Measurements from ENCODE around the gene ILF3. TPM values are rescaled to one million over a fixed set of nuclear protein-coding genes. Genes with fewer than 3 reads are reported as not detected.

Gene ILF3
- total and polyA plus RNA-seq, 2 donors (not counting 3 experiments of a cell fraction or from before 2014, with no cell fraction given) = 186 to 459 TPM

GRCh38 chr19:10707440-10707839 lies 53.3 kb downstream of the ILF3 start:
- Histone ChIP-seq H3K4me2 (ENCODE audit: insufficient read depth, low read length) (no peak overlapping the region), H3K9me3 (replicated peaks; ENCODE audit: control insufficient read depth, insufficient read depth, low read length) (no peaks in the 10 kb centered on the region), H2AFZ (ENCODE audit: low read depth, low read length) (no peak overlapping the region), H4K20me1 (replicated peaks; ENCODE audit: control insufficient read depth, extremely low read depth, insufficient read depth, low read length) (no peaks in the 10 kb centered on the region), H3K27me3 (ENCODE audit: control insufficient read depth in 2 of 2, insufficient read depth in 2 of 2, low read length in 2 of 2) (no peaks in the 10 kb centered on the region), H3K4me1 (ENCODE audit: control insufficient read depth, extremely low read depth, insufficient read depth, low read length) (no peaks in the 10 kb centered on the region), H3K9me1 (replicated peaks; ENCODE audit: control insufficient read depth, extremely low read depth, insufficient read depth, low read length) (no peaks in the 10 kb centered on the region), H3K4me3 (replicated peaks in 1 of 3; ENCODE audit: insufficient read depth in 1 of 3, low read depth in 1 of 3, low read length in 3 of 3) (no peak overlapping the region), H3K27ac (ENCODE audit: insufficient read depth, low read depth, low read length) (no peak overlapping the region), H3K79me2 (ENCODE audit: control insufficient read depth, insufficient read depth, low read length) (no peaks in the 10 kb centered on the region), H3K9ac (replicated peaks; ENCODE audit: extremely low read depth, insufficient read depth, low read length) (no peak overlapping the region), H3K36me3 (ENCODE audit: control insufficient read depth in 2 of 2, extremely low read depth in 1 of 2, insufficient read depth in 2 of 2, low read length in 2 of 2) (peaks cover 0 to 3% of the 10 kb centered on the region in 2 experiments)
- BruUV-seq (replicated peaks) = no TSS peak
- dilution Hi-C loops (cut with MboI; ENCODE audit: extremely low pct_ligation_motif_present, low sequenced_read_pairs) (no loop called here), intact Hi-C loops (cut with micrococcal nuclease) (no loop called here)
- no peak for TF ChIP-seq FOS (IDR thresholded peaks at IDR 0.05; ENCODE audit: borderline replicate concordance, insufficient read depth, low read length)
- no peak for TF ChIP-seq POLR2A (IDR thresholded peaks at IDR 0.05; ENCODE audit: low read depth, low read length)
- no peak for TF ChIP-seq GATA2 (IDR thresholded peaks at IDR 0.05; ENCODE audit: insufficient read depth, insufficient read length, low read depth, low read length)
- DNase-seq (ENCODE audit: low read depth, low spot score) (no peak), FAIRE-seq (no peak)
- ChIA-PET POLR2A (no interaction called here), CTCF (no interaction called here)

- no peak overlapping the region for H2AFZ ChIP-seq (ENCODE audit: low read depth, low read length)
- no peaks in the 10 kb centered on the region for H4K20me1 ChIP-seq (replicated peaks; ENCODE audit: control insufficient read depth, extremely low read depth, insufficient read depth, low read length)
- H3K4me2 ChIP-seq (ENCODE audit: insufficient read depth, low read length) = no peak overlapping the region
- intact Hi-C loops (cut with micrococcal nuclease) (no loop called here), dilution Hi-C loops (cut with MboI; ENCODE audit: extremely low pct_ligation_motif_present, low sequenced_read_pairs) (no loop called here)
- H3K4me3 ChIP-seq (replicated peaks in 1 of 3; ENCODE audit: insufficient read depth in 1 of 3, low read depth in 1 of 3, low read length in 3 of 3) = no peak overlapping the region
- POLR2A ChIA-PET = no interaction called here
- no TSS peak for BruUV-seq (replicated peaks)
- FAIRE-seq (no peak), DNase-seq (ENCODE audit: low read depth, low spot score) (no peak)
- H3K9ac ChIP-seq (replicated peaks; ENCODE audit: extremely low read depth, insufficient read depth, low read length) = no peak overlapping the region
- TF ChIP-seq FOS (IDR thresholded peaks at IDR 0.05; ENCODE audit: borderline replicate concordance, insufficient read depth, low read length) = no peak
- TF ChIP-seq CTCF (IDR thresholded peaks at IDR 0.05; ENCODE audit: extremely low read depth in 1 of 2, insufficient read depth in 1 of 2, low read depth in 1 of 2, low read length in 2 of 2) = no peak
- TF ChIP-seq EZH2 (IDR thresholded peaks at IDR 0.05; ENCODE audit: borderline replicate concordance, low read depth, low read length, severe bottlenecking) = no peak
- TF ChIP-seq JUN (IDR thresholded peaks at IDR 0.05; ENCODE audit: borderline replicate concordance, insufficient read depth, insufficient read length, low read depth) = no peak
- no peak for TF ChIP-seq POLR2A (IDR thresholded peaks at IDR 0.05; ENCODE audit: low read depth, low read length)
- TF ChIP-seq POLR2AphosphoS5 (IDR thresholded peaks at IDR 0.05; ENCODE audit: insufficient read depth, low read depth, low read length) = no peak
- TF ChIP-seq MAX (IDR thresholded peaks at IDR 0.05; ENCODE audit: insufficient read depth, insufficient read length) = no peak
- TF ChIP-seq MYC (IDR thresholded peaks at IDR 0.05; ENCODE audit: low read depth, low read length) = no peak
- no peak for TF ChIP-seq GATA2 (IDR thresholded peaks at IDR 0.05; ENCODE audit: insufficient read depth, insufficient read length, low read depth, low read length)
- no peaks in the 10 kb centered on the region for H3K9me1 ChIP-seq (replicated peaks; ENCODE audit: control insufficient read depth, extremely low read depth, insufficient read depth, low read length)
- H3K9me3 ChIP-seq (replicated peaks; ENCODE audit: control insufficient read depth, insufficient read depth, low read length) = no peaks in the 10 kb centered on the region
- CTCF ChIA-PET = interaction anchor here (1.0 to 1.2 kb wide), 2 partner anchors 9 to 156 kb away, joined by 3 to 4 read pairs; no protein-coding TSS in a partner anchor
- no peaks in the 10 kb centered on the region for H3K4me1 ChIP-seq (ENCODE audit: control insufficient read depth, extremely low read depth, insufficient read depth, low read length)
- H3K36me3 ChIP-seq (ENCODE audit: control insufficient read depth in 2 of 2, extremely low read depth in 1 of 2, insufficient read depth in 2 of 2, low read length in 2 of 2) = peaks cover 0 to 3% of the 10 kb centered on the region in 2 experiments
- H3K79me2 ChIP-seq (ENCODE audit: control insufficient read depth, insufficient read depth, low read length) = no peaks in the 10 kb centered on the region
- no peaks in the 10 kb centered on the region for H3K27me3 ChIP-seq (ENCODE audit: control insufficient read depth in 2 of 2, insufficient read depth in 2 of 2, low read length in 2 of 2)
- no peak overlapping the region for H3K27ac ChIP-seq (ENCODE audit: insufficient read depth, low read depth, low read length)
These were observed 54.1 kb downstream of the ILF3 start for GRCh38 chr19:10708291-10708690.
